Measurements from ENCODE around the gene STX17. TPM values are rescaled to one million over a fixed set of nuclear protein-coding genes. Genes with fewer than 3 reads are reported as not detected.

The STX17 gene
- total RNA-seq, 2 experiments from 2014 or later = 33.3 to 41.9 TPM

DNA sequence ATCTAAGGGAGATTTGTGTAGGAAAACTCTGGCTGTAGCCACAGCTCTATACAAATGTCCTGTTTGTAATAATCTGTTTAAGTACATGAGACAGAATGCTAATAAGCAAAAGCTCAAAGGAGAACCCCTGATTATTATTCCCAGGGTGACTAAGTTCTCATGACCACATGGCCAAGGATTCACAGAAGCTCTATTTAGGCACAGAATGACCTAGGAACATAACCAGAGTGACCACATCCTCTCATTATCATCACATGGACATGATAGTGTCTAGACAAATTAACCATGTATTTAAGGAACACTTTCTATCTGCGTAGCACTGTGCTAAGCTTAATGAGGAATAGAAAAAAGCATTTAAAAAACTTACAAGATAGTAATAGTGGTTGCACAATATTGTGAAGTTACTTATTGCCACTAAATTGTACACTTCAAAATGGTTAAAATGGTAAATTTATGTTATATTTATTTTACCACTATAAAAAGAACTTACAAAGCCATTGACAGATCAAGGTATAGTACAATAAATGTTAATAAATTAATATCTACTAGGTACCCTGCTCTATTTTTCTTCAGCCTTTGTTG is 56.3 kb downstream of the STX17 start:
- Mint-ChIP-seq H3K27ac (no peak overlapping the region), H3K4me1 (ENCODE audit: low read depth) (peaks cover 4% of the 10 kb centered on the region), H3K36me3 (ENCODE audit: low read depth) (peaks cover 19% of the 10 kb centered on the region), H3K4me3 (no peak overlapping the region), H3K27me3 (no peaks in the 10 kb centered on the region), H3K9me3 (no peaks in the 10 kb centered on the region)
- intact Hi-C loops (cut with micrococcal nuclease) = no loop called here
- CTCF ChIA-PET = interaction anchor here (0.8 to 0.9 kb wide), 2 partner anchors 105 to 219 kb away, joined by 3 read pairs; no protein-coding TSS in a partner anchor
- no peak for ATAC-seq
- DNase-seq = no peak
- no peak for TF ChIP-seq CTCF (IDR thresholded peaks at IDR 0.05)
- POLR2A ChIA-PET = no interaction called here

GRCh38 chr9:99964336-99964735 is 57.9 kb downstream of the STX17 start:
- CTCF ChIA-PET = interaction anchor here (0.5 to 1.0 kb wide), 2 partner anchors 43 to 92 kb away, joined by 3 to 4 read pairs; no protein-coding TSS in a partner anchor
- Mint-ChIP-seq H3K36me3 (ENCODE audit: low read depth) (peaks cover 26% of the 10 kb centered on the region), H3K4me3 (no peak overlapping the region), H3K27ac (no peak overlapping the region), H3K4me1 (ENCODE audit: low read depth) (peaks cover 4% of the 10 kb centered on the region), H3K9me3 (no peaks in the 10 kb centered on the region), H3K27me3 (no peaks in the 10 kb centered on the region)
- no peak for TF ChIP-seq CTCF (IDR thresholded peaks at IDR 0.05)
- POLR2A ChIA-PET = no interaction called here
- DNase-seq (no peak), ATAC-seq (no peak)
- intact Hi-C loops (cut with micrococcal nuclease) = no loop called here

DNA sequence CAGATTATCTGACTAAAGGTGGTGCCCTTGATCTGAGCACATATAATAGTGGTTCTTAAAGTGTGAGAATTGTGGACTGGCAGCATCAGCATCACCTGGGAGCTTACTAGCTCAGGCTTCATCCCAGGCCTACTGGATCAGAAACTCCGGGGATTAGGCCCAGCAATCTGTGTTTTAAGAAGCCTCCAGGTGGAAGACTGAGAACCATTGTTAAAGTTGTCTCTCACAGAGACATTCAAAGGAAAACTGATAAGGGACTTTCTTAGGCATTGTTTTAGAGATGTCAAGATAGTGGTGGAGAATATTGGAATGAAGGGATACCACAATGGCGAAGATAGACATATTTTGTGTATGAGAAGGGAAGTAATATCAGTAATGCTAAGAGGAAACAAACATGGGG is 59.5 kb downstream of the STX17 start:
- ATAC-seq = no peak
- H3K4me3 Mint-ChIP-seq = no peak overlapping the region
- peak overlapping the region; percentile 41 for H3K27ac Mint-ChIP-seq
- peaks cover 4% of the 10 kb centered on the region for H3K4me1 Mint-ChIP-seq (ENCODE audit: low read depth)
- CTCF ChIA-PET = interaction anchor here (0.9 kb wide), 1 partner anchor 68 kb away, joined by 3 read pairs; no protein-coding TSS in a partner anchor
- no peak for DNase-seq
- no peaks in the 10 kb centered on the region for H3K27me3 Mint-ChIP-seq
- intact Hi-C loops (cut with micrococcal nuclease) = no loop called here
- peaks cover 32% of the 10 kb centered on the region for H3K36me3 Mint-ChIP-seq (ENCODE audit: low read depth)
- POLR2A ChIA-PET = no interaction called here
- no peaks in the 10 kb centered on the region for H3K9me3 Mint-ChIP-seq
- TF ChIP-seq CTCF (IDR thresholded peaks at IDR 0.05) = no peak

DNA sequence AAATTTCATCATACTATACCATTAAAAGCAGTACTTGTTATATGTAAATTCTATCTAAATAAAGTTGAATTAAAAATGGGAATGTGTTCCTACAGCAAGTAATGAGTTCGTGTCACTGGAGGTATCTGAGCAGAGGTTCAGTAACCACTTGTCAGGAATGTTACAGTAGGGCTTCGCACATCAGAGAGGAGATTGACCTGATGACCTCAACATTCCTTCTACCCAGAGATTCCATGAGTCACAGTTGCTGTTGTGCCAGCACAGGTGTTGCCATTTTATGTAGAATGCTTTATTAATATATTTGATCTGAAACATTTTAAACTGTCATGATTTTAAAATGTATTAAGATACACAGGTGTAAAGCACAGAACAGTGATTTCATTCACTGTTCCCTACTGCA is 60.3 kb downstream of the STX17 start:
- H3K27ac Mint-ChIP-seq = no peak overlapping the region
- POLR2A ChIA-PET = no interaction called here
- no peaks in the 10 kb centered on the region for H3K27me3 Mint-ChIP-seq
- intact Hi-C loops (cut with micrococcal nuclease) = no loop called here
- H3K36me3 Mint-ChIP-seq (ENCODE audit: low read depth) = peaks cover 28% of the 10 kb centered on the region
- CTCF ChIA-PET = no interaction called here
- no peak for ATAC-seq
- H3K9me3 Mint-ChIP-seq = no peaks in the 10 kb centered on the region
- H3K4me1 Mint-ChIP-seq (ENCODE audit: low read depth) = peaks cover 4% of the 10 kb centered on the region
- no peak overlapping the region for H3K4me3 Mint-ChIP-seq
- TF ChIP-seq CTCF (IDR thresholded peaks at IDR 0.05) = no peak
- DNase-seq = no peak

DNA sequence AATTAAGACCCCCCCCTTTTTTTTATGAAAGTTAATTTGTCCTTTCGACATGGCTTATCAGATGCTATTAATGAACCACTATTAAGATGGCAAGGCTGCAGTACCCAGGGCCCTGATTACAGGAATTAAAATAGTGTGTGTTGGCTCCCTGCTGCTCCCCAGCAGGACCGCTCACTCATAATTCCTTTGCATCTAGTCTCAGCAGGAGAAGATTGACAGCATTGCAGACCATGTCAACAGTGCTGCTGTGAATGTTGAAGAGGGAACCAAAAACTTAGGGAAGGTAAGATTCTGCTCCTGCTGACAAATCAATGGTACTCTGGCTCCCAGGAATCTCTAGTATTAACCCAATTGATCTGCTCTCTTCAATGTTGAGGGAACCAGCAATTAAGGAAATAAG is 61.0 kb downstream of the STX17 start:
- Mint-ChIP-seq H3K36me3 (ENCODE audit: low read depth) (peaks cover 28% of the 10 kb centered on the region), H3K27me3 (no peaks in the 10 kb centered on the region), H3K27ac (no peak overlapping the region), H3K4me1 (ENCODE audit: low read depth) (peaks cover 4% of the 10 kb centered on the region), H3K4me3 (no peak overlapping the region), H3K9me3 (no peaks in the 10 kb centered on the region)
- no peak for ATAC-seq
- no peak for TF ChIP-seq CTCF (IDR thresholded peaks at IDR 0.05)
- intact Hi-C loops (cut with micrococcal nuclease) = no loop called here
- no peak for DNase-seq
- POLR2A ChIA-PET = no interaction called here
- CTCF ChIA-PET = no interaction called here
